ENCODE measurements around the gene FAM124A.

FAM124A gene

GRCh38 chr13:51222037-51222685 is at the start of gene FAM124A:
Gene FAM124A (plus strand): TSS chr13:51222398. CDS start chr13:51222502, 104 bp downstream.
- DNase-seq (ENCODE audit: low spot score): peak; percentile 58

- DNase-seq (ENCODE audit: low spot score): no peak
Observed at GRCh38 chr13:51175021-51175420, 47.2 kb upstream of the FAM124A start.

- no peak for DNase-seq (ENCODE audit: low spot score)
Observed at GRCh38 chr13:51175639-51176038, 46.6 kb upstream of the FAM124A start.

GRCh38 chr13:51177188-51177587 is 45.0 kb upstream of the FAM124A start:
- no peak for DNase-seq (ENCODE audit: low spot score)

GRCh38 chr13:51178456-51179074 is 43.6 kb upstream of the FAM124A start:
- DNase-seq (ENCODE audit: low spot score): no peak

GRCh38 chr13:51179432-51179971 is 42.7 kb upstream of the FAM124A start:
- no peak for DNase-seq (ENCODE audit: low spot score)

GRCh38 chr13:51180853-51181511 is 41.2 kb upstream of the FAM124A start:
- DNase-seq (ENCODE audit: low spot score): no peak

- no peak for DNase-seq (ENCODE audit: low spot score)
Observed at GRCh38 chr13:51181786-51182383, 40.3 kb upstream of the FAM124A start.

GRCh38 chr13:51191743-51192142 is 30.5 kb upstream of the FAM124A start:
- DNase-seq (ENCODE audit: low spot score): no peak

- DNase-seq (ENCODE audit: low spot score): no peak
Observed at GRCh38 chr13:51192348-51192747, 29.9 kb upstream of the FAM124A start.

GRCh38 chr13:51193387-51193786 is 28.8 kb upstream of the FAM124A start:
- DNase-seq (ENCODE audit: low spot score): no peak

- DNase-seq (ENCODE audit: low spot score): no peak
Observed at GRCh38 chr13:51194942-51195341, 27.3 kb upstream of the FAM124A start.

GRCh38 chr13:51201886-51202285 is 20.3 kb upstream of the FAM124A start:
- DNase-seq (ENCODE audit: low spot score): no peak

GRCh38 chr13:51202477-51203046 is 19.6 kb upstream of the FAM124A start:
- no peak for DNase-seq (ENCODE audit: low spot score)

- DNase-seq (ENCODE audit: low spot score): no peak
Observed at GRCh38 chr13:51206584-51206983, 15.6 kb upstream of the FAM124A start.

GRCh38 chr13:51207881-51208280 is 14.3 kb upstream of the FAM124A start:
- DNase-seq (ENCODE audit: low spot score): no peak

GRCh38 chr13:51208716-51209115 is 13.5 kb upstream of the FAM124A start:
- no peak for DNase-seq (ENCODE audit: low spot score)

GRCh38 chr13:51211910-51212309 is 10.3 kb upstream of the FAM124A start:
- DNase-seq (ENCODE audit: low spot score): no peak

- no peak for DNase-seq (ENCODE audit: low spot score)
Observed at GRCh38 chr13:51212758-51213157, 9.4 kb upstream of the FAM124A start.

GRCh38 chr13:51213173-51213728 is 8.9 kb upstream of the FAM124A start:
- no peak for DNase-seq (ENCODE audit: low spot score)

- DNase-seq (ENCODE audit: low spot score): no peak
Observed at GRCh38 chr13:51218626-51219025, 3.6 kb upstream of the FAM124A start.

GRCh38 chr13:51220706-51221105 is 1.5 kb upstream of the FAM124A start:
- no peak for DNase-seq (ENCODE audit: low spot score)
